ENCODE data around the gene LMLN. TPM values are rescaled to one million over a fixed set of nuclear protein-coding genes. Genes with fewer than 3 reads are reported as not detected.
"Not testable (repeated sequence)": the region's sequence is repeated elsewhere in the genome, so short reads cannot be mapped to it uniquely, and the experiment has no call there.

The LMLN gene
- total RNA-seq, 1 donor from 2014 or later = 7.1 TPM

DNA sequence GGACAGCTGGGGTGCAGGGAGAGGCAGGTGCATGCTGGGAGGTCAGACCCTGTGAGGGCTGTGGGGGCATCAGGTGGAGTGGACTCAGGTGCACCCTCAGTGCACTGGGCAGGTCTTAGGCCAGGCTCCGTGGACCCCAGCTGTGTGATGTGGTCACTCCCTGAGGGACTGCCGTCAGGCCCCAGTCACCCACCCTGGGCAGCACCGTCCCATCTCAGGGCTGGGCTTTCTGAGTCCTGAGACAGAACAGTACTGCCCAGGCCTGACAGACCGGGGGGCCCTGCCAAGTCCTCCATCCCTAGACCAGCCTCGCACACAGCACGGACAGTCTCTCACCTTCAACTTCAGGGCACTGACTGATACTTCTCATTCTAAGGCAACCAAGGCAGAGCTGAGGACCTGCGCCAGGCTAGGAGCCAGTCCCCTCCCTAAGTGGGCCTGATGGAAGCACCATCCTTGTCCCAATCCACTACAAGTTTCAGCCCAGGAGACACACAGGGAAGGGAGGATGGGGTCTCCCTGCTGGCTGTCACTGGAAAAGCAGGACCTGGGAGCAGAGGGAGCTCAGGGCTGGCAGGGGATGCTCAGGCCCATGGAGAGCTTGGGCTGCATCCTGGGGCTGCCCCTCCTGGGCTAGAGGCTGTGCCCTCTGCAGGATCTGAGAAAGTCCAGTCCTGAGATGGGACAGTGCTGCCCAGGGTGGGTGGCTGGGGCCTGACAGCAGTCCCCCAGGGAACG, 86.3 kb downstream of the LMLN start:
- peaks cover 8% of the 10 kb centered on the region for H3K27me3 Mint-ChIP-seq (ENCODE audit: unreplicated experiment)
- no peaks in the 10 kb centered on the region for H3K9me3 Mint-ChIP-seq (ENCODE audit: unreplicated experiment)
- H3K36me3 Mint-ChIP-seq (ENCODE audit: low read depth, unreplicated experiment) = peaks cover 1% of the 10 kb centered on the region
- DNase-seq (ENCODE audit: low spot score) = no peak
- no peaks in the 10 kb centered on the region for H3K4me1 Mint-ChIP-seq (ENCODE audit: unreplicated experiment)
- TF ChIP-seq, protein P1, sequence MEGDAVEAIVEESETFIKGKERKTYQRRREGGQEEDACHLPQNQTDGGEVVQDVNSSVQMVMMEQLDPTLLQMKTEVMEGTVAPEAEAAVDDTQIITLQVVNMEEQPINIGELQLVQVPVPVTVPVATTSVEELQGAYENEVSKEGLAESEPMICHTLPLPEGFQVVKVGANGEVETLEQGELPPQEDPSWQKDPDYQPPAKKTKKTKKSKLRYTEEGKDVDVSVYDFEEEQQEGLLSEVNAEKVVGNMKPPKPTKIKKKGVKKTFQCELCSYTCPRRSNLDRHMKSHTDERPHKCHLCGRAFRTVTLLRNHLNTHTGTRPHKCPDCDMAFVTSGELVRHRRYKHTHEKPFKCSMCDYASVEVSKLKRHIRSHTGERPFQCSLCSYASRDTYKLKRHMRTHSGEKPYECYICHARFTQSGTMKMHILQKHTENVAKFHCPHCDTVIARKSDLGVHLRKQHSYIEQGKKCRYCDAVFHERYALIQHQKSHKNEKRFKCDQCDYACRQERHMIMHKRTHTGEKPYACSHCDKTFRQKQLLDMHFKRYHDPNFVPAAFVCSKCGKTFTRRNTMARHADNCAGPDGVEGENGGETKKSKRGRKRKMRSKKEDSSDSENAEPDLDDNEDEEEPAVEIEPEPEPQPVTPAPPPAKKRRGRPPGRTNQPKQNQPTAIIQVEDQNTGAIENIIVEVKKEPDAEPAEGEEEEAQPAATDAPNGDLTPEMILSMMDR (IDR thresholded peaks at IDR 0.05; ENCODE audit: unreplicated experiment) = no peak
- no peak overlapping the region for H3K27ac Mint-ChIP-seq (ENCODE audit: unreplicated experiment)
- no peak overlapping the region for H3K4me3 Mint-ChIP-seq (ENCODE audit: unreplicated experiment)

DNA sequence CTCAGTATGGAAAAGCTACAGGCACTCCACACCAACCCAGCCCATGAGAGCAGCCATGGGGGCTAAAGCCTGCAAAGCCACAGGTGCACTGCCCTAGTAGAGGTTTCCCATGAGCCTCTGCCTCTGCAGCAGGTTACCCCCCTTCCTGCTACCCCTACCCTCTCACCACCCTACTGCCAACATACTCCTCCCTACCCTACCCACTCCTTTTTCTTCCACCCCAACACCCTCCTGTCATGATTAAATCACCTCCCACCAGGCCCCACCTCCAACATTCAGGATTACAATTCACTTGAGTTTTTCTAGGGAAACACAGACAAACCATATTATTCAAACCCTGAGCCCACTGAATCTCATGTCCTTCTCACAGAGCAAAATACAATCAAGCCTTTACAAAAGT, 88.4 kb downstream of the LMLN start:
- H3K27ac Mint-ChIP-seq (ENCODE audit: unreplicated experiment) = no peak overlapping the region
- no peak for DNase-seq (ENCODE audit: low spot score)
- peaks cover 8% of the 10 kb centered on the region for H3K27me3 Mint-ChIP-seq (ENCODE audit: unreplicated experiment)
- no peak overlapping the region for H3K4me3 Mint-ChIP-seq (ENCODE audit: unreplicated experiment)
- peaks cover 8% of the 10 kb centered on the region for H3K36me3 Mint-ChIP-seq (ENCODE audit: low read depth, unreplicated experiment)
- no peaks in the 10 kb centered on the region for H3K9me3 Mint-ChIP-seq (ENCODE audit: unreplicated experiment)
- TF ChIP-seq, protein P1 (IDR thresholded peaks at IDR 0.05; ENCODE audit: unreplicated experiment) = no peak
- no peaks in the 10 kb centered on the region for H3K4me1 Mint-ChIP-seq (ENCODE audit: unreplicated experiment)

DNA sequence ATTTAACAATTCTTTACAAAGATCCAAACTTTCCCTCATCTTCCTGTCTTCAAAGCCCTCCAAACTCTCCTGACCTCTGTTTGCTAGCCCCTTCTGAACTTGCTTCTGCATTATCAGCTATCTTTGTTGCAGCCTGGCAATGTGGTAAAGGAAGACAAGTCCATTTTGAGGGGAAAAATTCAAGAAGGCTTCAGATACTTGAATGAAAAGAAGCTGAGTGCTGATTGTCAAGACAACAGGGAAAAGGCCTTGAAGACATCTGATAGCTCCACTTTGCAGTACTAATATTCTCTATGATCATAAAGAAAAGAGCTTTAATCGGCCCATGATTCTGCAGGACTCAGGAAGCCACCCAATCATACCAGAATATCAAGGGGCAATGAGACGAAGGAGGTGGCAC, 91.8 kb downstream of the LMLN start:
- H3K9me3 Mint-ChIP-seq (ENCODE audit: unreplicated experiment) = no peaks in the 10 kb centered on the region
- no peak overlapping the region for H3K4me3 Mint-ChIP-seq (ENCODE audit: unreplicated experiment)
- peaks cover 4% of the 10 kb centered on the region for H3K27me3 Mint-ChIP-seq (ENCODE audit: unreplicated experiment)
- no peaks in the 10 kb centered on the region for H3K4me1 Mint-ChIP-seq (ENCODE audit: unreplicated experiment)
- H3K27ac Mint-ChIP-seq (ENCODE audit: unreplicated experiment) = no peak overlapping the region
- DNase-seq (ENCODE audit: low spot score) = no peak
- peaks cover 8% of the 10 kb centered on the region for H3K36me3 Mint-ChIP-seq (ENCODE audit: low read depth, unreplicated experiment)
- TF ChIP-seq, protein P1 (IDR thresholded peaks at IDR 0.05; ENCODE audit: unreplicated experiment) = no peak

DNA sequence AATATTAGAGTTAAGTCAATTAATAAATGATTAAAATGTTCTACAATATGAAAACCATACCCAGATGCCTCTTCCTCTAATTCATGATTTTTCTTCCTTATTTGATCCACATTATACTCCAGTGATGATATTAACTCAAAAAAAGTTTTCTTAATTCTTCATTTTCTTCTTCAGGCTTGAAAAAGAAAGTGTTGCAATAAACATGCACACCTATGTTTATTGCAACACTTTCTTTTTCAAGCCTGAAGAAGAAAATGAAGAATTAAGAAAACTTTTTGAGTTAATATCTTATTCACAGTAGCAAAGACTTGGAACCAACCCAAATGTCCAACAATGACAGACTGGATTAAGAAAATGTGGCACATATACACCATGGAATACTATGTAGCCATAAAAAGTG, 93.4 kb downstream of the LMLN start:
- not testable (repeated sequence) for H3K27ac Mint-ChIP-seq (ENCODE audit: unreplicated experiment); H3K4me1 Mint-ChIP-seq (ENCODE audit: unreplicated experiment); H3K27me3 Mint-ChIP-seq (ENCODE audit: unreplicated experiment); DNase-seq (ENCODE audit: low spot score); H3K4me3 Mint-ChIP-seq (ENCODE audit: unreplicated experiment); H3K9me3 Mint-ChIP-seq (ENCODE audit: unreplicated experiment); H3K36me3 Mint-ChIP-seq (ENCODE audit: low read depth, unreplicated experiment)

DNA sequence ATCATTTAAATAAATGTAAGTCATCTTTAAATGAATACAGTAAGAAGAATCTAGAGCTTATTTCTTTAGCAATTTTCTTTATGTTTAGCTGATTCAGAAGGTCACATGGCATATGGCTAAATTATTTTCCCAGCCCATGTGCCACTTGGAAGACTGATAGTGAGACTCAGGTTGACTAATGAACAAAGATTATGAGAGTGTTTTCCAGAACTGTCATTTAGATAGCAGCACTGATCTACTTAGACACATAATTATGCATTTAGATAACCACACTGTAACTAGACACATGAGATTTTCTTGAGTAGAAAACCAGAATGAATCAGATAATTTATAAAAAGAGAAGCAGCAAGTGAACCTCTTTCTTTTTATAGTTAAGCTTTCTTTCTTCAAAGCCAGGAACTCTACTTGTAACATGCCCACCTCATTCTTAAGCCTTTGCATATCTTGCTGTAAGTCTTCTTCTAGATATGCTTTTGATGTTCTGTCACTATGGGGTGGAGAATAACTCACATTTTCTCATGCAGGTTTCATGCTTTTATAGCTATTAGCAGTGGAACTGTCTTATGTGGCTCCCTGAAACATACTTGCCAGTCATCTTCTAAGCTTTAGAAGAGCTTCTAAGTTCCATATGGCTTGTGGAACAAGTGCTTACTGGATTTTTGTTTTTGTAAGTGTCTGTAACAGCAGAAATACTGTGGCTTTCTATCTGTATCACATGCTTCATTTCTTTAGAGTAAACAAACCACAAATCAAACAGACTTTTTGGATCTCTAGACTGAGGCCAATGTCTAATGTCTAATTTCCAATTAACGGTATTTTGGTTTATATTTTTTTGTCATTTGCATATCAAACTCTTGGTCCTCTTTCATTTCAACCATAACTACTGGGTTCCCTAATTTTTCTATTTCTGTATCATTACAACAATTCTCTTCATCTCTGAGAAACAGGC, 101.4 kb downstream of the LMLN start:
- TF ChIP-seq, protein P1 (IDR thresholded peaks at IDR 0.05; ENCODE audit: unreplicated experiment) = no peak
- Mint-ChIP-seq H3K27me3 (ENCODE audit: unreplicated experiment) (no peaks in the 10 kb centered on the region), H3K4me1 (ENCODE audit: unreplicated experiment) (peaks cover 4% of the 10 kb centered on the region), H3K36me3 (ENCODE audit: low read depth, unreplicated experiment) (no peaks in the 10 kb centered on the region), H3K27ac (ENCODE audit: unreplicated experiment) (no peak overlapping the region), H3K9me3 (ENCODE audit: unreplicated experiment) (no peaks in the 10 kb centered on the region), H3K4me3 (ENCODE audit: unreplicated experiment) (no peak overlapping the region)
- no peak for DNase-seq (ENCODE audit: low spot score)
